Thoracic aorta (tissue), 2 donors: Measurements from ENCODE around the gene KDM1B. TPM values are rescaled to one million over a fixed set of nuclear protein-coding genes. Genes with fewer than 3 reads are reported as not detected.
"Not testable (repeated sequence)": the region's sequence is repeated elsewhere in the genome, so short reads cannot be mapped to it uniquely, and the experiment has no call there.

Experiments used
- ATAC-seq: fragments of 150-250 bp; one replicate; pipeline ENCODE4 v1.8.0; 2017; ENCODE audit warnings: low read depth; ENCODE audit not compliant: insufficient number of reproducible peaks, low FRiP score
- DNase-seq: peaks from one replicate; pipeline ENCODE4 v3.0.0-alpha.2; 2020; ENCODE audit warnings: low spot score
- H3K27ac ChIP-seq, 2 donors: fragments of 200-600 bp; sonication (generic); 1 replicate in 1 of 2; 2 replicates in 1 of 2; pipeline ENCODE4 v1.5.1; 2016; ENCODE audit warnings: mild to moderate bottlenecking in 2 of 2, moderate library complexity in 2 of 2
- H3K27me3 ChIP-seq: fragments of 200-600 bp; sonication (generic); replicated peaks from 2 replicates; pipeline ENCODE4 v1.6.0; 2016; ENCODE audit warnings: mild to moderate bottlenecking; ENCODE audit not compliant: insufficient read depth
- H3K36me3 ChIP-seq: fragments of 200-600 bp; sonication (generic); one replicate; pipeline ENCODE4 v1.5.1; 2016
- H3K4me1 ChIP-seq, 2 donors: fragments of 200-600 bp; sonication (generic); 1 replicate in 1 of 2; 2 replicates in 1 of 2; pipeline versions ENCODE4 v1.5.1 to v1.6.0; 2016; ENCODE audit warnings: low read depth in 2 of 2, mild to moderate bottlenecking in 1 of 2; ENCODE audit not compliant: control insufficient read depth in 1 of 2
- H3K4me3 ChIP-seq: fragments of 200-600 bp; sonication (generic); 2 replicates; pipeline ENCODE4 v1.5.1; 2016; ENCODE audit warnings: mild to moderate bottlenecking
- H3K9me3 ChIP-seq: fragments of 200-600 bp; sonication (generic); 2 replicates; pipeline ENCODE4 v1.5.1; 2016
- CTCF ChIP-seq: fragments of 200-600 bp; sonication (generic); IDR thresholded peaks from one replicate; pipeline ENCODE4 v1.5.1; 2019; ENCODE audit warnings: antibody characterized with exemption
- total RNA-seq, 2 donors: library from RNA; depleted of rRNA; stranded (reverse); fragments of >200 nt; gene quantifications; one replicate each; pipeline versions ENCODE4 v1.1.0 to v1.2.3, GENCODE V29; 2016

Gene KDM1B
- total RNA-seq, 2 donors from 2014 or later = 10.3 TPM

- ATAC-seq = no peak
- Histone ChIP-seq H3K36me3 (no peaks in the 10 kb centered on the region), H3K27me3 (no peaks in the 10 kb centered on the region), H3K27ac (no peak overlapping the region), H3K4me1 (peaks cover 0 to 9% of the 10 kb centered on the region in 2 donors), H3K9me3 (no peaks in the 10 kb centered on the region), H3K4me3 (no peak overlapping the region)
- TF ChIP-seq CTCF = no peak
- no peak for DNase-seq
Observed at GRCh38 chr6:18206591-18206990, 51.4 kb downstream of the KDM1B start.

GRCh38 chr6:18207438-18207837 lies 52.2 kb downstream of the KDM1B start:
- no peaks in the 10 kb centered on the region for H3K9me3 ChIP-seq
- TF ChIP-seq CTCF = no peak
- ATAC-seq (no peak), DNase-seq (no peak)
- no peaks in the 10 kb centered on the region for H3K36me3 ChIP-seq
- no peaks in the 10 kb centered on the region for H3K27me3 ChIP-seq
- H3K27ac ChIP-seq = no peak overlapping the region
- no peak overlapping the region for H3K4me3 ChIP-seq
- H3K4me1 ChIP-seq = peaks cover 0 to 9% of the 10 kb centered on the region in 2 donors

GRCh38 chr6:18207949-18208348 lies 52.7 kb downstream of the KDM1B start:
- H3K27me3 ChIP-seq = no peaks in the 10 kb centered on the region
- no peaks in the 10 kb centered on the region for H3K9me3 ChIP-seq
- ATAC-seq (no peak), DNase-seq (no peak)
- H3K4me3 ChIP-seq = no peak overlapping the region
- TF ChIP-seq CTCF = no peak
- H3K36me3 ChIP-seq = no peaks in the 10 kb centered on the region
- peaks cover 0 to 9% of the 10 kb centered on the region in 2 donors for H3K4me1 ChIP-seq
- no peak overlapping the region for H3K27ac ChIP-seq

GRCh38 chr6:18208778-18209177 lies 53.6 kb downstream of the KDM1B start:
- H3K27me3 ChIP-seq, H3K4me1 ChIP-seq, H3K9me3 ChIP-seq, H3K27ac ChIP-seq, H3K4me3 ChIP-seq, H3K36me3 ChIP-seq, ATAC-seq, DNase-seq: not testable (repeated sequence)

GRCh38 chr6:18209539-18210197 lies 54.4 kb downstream of the KDM1B start:
- ATAC-seq (no peak), DNase-seq (no peak)
- peaks cover 0 to 9% of the 10 kb centered on the region in 2 donors for H3K4me1 ChIP-seq
- no peaks in the 10 kb centered on the region for H3K36me3 ChIP-seq
- no peak for TF ChIP-seq CTCF
- no peak overlapping the region for H3K27ac ChIP-seq
- no peak overlapping the region for H3K4me3 ChIP-seq
- no peaks in the 10 kb centered on the region for H3K9me3 ChIP-seq
- H3K27me3 ChIP-seq = no peaks in the 10 kb centered on the region

GRCh38 chr6:18210707-18211106 lies 55.5 kb downstream of the KDM1B start:
- ATAC-seq = no peak
- no peak for TF ChIP-seq CTCF
- Histone ChIP-seq H3K9me3 (no peaks in the 10 kb centered on the region), H3K4me1 (peaks cover 0 to 9% of the 10 kb centered on the region in 2 donors), H3K4me3 (no peak overlapping the region), H3K27me3 (no peaks in the 10 kb centered on the region), H3K27ac (no peak overlapping the region), H3K36me3 (no peaks in the 10 kb centered on the region)
- DNase-seq = no peak
